OCI-LY1 (cell line): ENCODE measurements around the gene TCN2.

ENCODE experiments used
- CTCF ChIP-seq: fragments of 200-600 bp; sonication (generic), shearing (Covaris generic); IDR thresholded peaks from 2 replicates; pipeline ENCODE4 v1.5.1; 2017; ENCODE audit warnings: mild to moderate bottlenecking, antibody characterized with exemption, low read length, moderate library complexity, mixed read lengths
- EZH2 ChIP-seq: fragments of 200-600 bp; sonication (generic), shearing (Covaris generic); IDR thresholded peaks from 2 replicates; pipeline ENCODE4 v1.8.0; 2017; ENCODE audit warnings: borderline replicate concordance, mixed run types, mild to moderate bottlenecking, antibody characterized with exemption, low read length, moderate library complexity, mixed read lengths

- no peak for TF ChIP-seq CTCF
- no peak for TF ChIP-seq EZH2
These were observed 39.7 kb downstream of the TCN2 start for GRCh38 chr22:30646518-30647160.
